MM.1S (cell line): ENCODE results near the gene RFC3.

Experiments
- DNase-seq: peaks from one replicate; pipeline ENCODE4 v3.0.0-alpha.2; 2015
- H2AFZ ChIP-seq: fragments of 300-600 bp; sonication (generic); 2 replicates; pipeline ENCODE4 v1.6.0; 2016; ENCODE audit warnings: antibody characterized with exemption, low read length
- H3F3A ChIP-seq: fragments of 300-600 bp; sonication (generic); 2 replicates; pipeline ENCODE4 v1.6.1; 2016; ENCODE audit warnings: mild to moderate bottlenecking, antibody characterized with exemption, low read length, moderate library complexity, mixed read lengths; ENCODE audit not compliant: insufficient read depth
- H3K27ac ChIP-seq: fragments of 300-600 bp; sonication (generic); 2 replicates; pipeline ENCODE4 v1.5.1; 2016; ENCODE audit warnings: mild to moderate bottlenecking, low read length
- H3K27me3 ChIP-seq: fragments of 300-600 bp; sonication (generic); replicated peaks from 2 replicates; pipeline ENCODE4 v1.6.0; 2016; ENCODE audit warnings: low read length; ENCODE audit not compliant: insufficient read depth
- H3K36me3 ChIP-seq: fragments of 300-600 bp; sonication (generic); replicated peaks from 2 replicates; pipeline ENCODE4 v1.6.1; 2016; ENCODE audit warnings: mild to moderate bottlenecking, low read length, mixed read lengths; ENCODE audit not compliant: insufficient read depth
- H3K4me1 ChIP-seq: fragments of 300-600 bp; sonication (generic); 2 replicates; pipeline ENCODE4 v1.6.1; 2016; ENCODE audit warnings: low read length, mixed read lengths
- H3K4me2 ChIP-seq: fragments of 300-600 bp; sonication (generic); 2 replicates; pipeline ENCODE4 v1.6.0; 2016; ENCODE audit warnings: low read depth, low read length
- H3K4me3 ChIP-seq: fragments of 300-600 bp; sonication (generic); 2 replicates; pipeline ENCODE4 v1.5.1; 2016; ENCODE audit warnings: low read length, mixed read lengths
- H3K79me2 ChIP-seq: fragments of 300-600 bp; sonication (generic); 2 replicates; pipeline ENCODE4 v1.6.1; 2016; ENCODE audit warnings: mixed run types, low read length, mixed read lengths
- H3K9ac ChIP-seq: fragments of 300-600 bp; sonication (generic); 2 replicates; pipeline ENCODE4 v1.6.1; 2016; ENCODE audit warnings: low read length, mixed read lengths
- H3K9me2 ChIP-seq: fragments of 300-600 bp; sonication (generic); replicated peaks from 2 replicates; pipeline ENCODE4 v1.6.1; 2016; ENCODE audit warnings: mild to moderate bottlenecking, low read length, mixed read lengths; ENCODE audit not compliant: insufficient read depth
- H3K9me3 ChIP-seq: fragments of 300-600 bp; sonication (generic); replicated peaks from 2 replicates; pipeline ENCODE4 v1.6.1; 2016; ENCODE audit warnings: mild to moderate bottlenecking, low read length, mixed read lengths; ENCODE audit not compliant: insufficient read depth
- H4K20me1 ChIP-seq: fragments of 300-600 bp; sonication (generic); 2 replicates; pipeline ENCODE4 v1.6.1; 2016; ENCODE audit warnings: mild to moderate bottlenecking, low read length, moderate library complexity, mixed read lengths; ENCODE audit not compliant: insufficient read depth
- CTCF ChIP-seq: fragments of 300-600 bp; sonication (generic); IDR thresholded peaks from 2 replicates; pipeline ENCODE4 v1.5.1; 2016; ENCODE audit warnings: antibody characterized with exemption, low read length, mixed read lengths
- EZH2 ChIP-seq: fragments of 300-600 bp; sonication (generic); optimal IDR thresholded peaks from 2 replicates; pipeline ENCODE3; 2017; ENCODE audit warnings: low read depth, mild to moderate bottlenecking, antibody characterized with exemption, low read length, mixed read lengths
- EZH2phosphoT487 ChIP-seq: fragments of 300-600 bp; sonication (generic); IDR thresholded peaks from 2 replicates; pipeline ENCODE4 v1.6.1; 2018; ENCODE audit warnings: antibody characterized with exemption, low read length

RFC3 gene

DNA sequence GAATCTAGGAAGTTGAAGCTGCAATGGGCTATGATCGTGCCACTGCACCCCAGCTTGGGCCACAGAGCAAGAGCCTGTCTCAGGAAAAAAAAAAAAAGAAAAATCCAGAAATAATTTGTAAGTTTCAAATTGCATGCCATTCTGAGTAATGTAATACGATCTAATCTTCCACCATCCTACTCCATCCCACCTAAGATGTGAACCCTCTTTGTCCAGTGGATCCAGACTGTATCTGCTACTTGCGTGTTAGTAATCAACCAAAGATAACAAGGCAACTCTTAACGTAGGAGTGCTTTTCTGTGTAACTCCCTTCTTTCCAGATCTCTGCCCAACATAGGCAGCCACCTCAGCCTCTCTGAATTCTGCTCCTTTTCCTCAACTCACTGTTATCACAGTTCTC lies 24.3 kb downstream of the RFC3 start:
- DNase-seq = no peak
- Histone ChIP-seq H3K9me3 (no peaks in the 10 kb centered on the region), H3K4me2 (no peak overlapping the region), H3K4me1 (no peaks in the 10 kb centered on the region), H2AFZ (no peak overlapping the region), H3K27ac (no peak overlapping the region), H3K4me3 (no peak overlapping the region), H3F3A (no peaks in the 10 kb centered on the region), H3K9ac (no peak overlapping the region), H3K9me2 (no peaks in the 10 kb centered on the region), H3K79me2 (no peaks in the 10 kb centered on the region), H3K27me3 (no peaks in the 10 kb centered on the region), H3K36me3 (no peaks in the 10 kb centered on the region), H4K20me1 (no peaks in the 10 kb centered on the region)
- TF ChIP-seq EZH2phosphoT487 (no peak), EZH2 (no peak), CTCF (no peak)

- TF ChIP-seq EZH2 (no peak), CTCF (no peak), EZH2phosphoT487 (no peak)
- no peak for DNase-seq
- no peaks in the 10 kb centered on the region for H4K20me1 ChIP-seq
- H3K4me3 ChIP-seq = no peak overlapping the region
- no peak overlapping the region for H3K9ac ChIP-seq
- H3F3A ChIP-seq = no peaks in the 10 kb centered on the region
- no peaks in the 10 kb centered on the region for H3K4me1 ChIP-seq
- H2AFZ ChIP-seq = no peak overlapping the region
- no peak overlapping the region for H3K27ac ChIP-seq
- H3K9me3 ChIP-seq = no peaks in the 10 kb centered on the region
- H3K27me3 ChIP-seq = no peaks in the 10 kb centered on the region
- no peak overlapping the region for H3K4me2 ChIP-seq
- H3K9me2 ChIP-seq = no peaks in the 10 kb centered on the region
- no peaks in the 10 kb centered on the region for H3K36me3 ChIP-seq
- H3K79me2 ChIP-seq = no peaks in the 10 kb centered on the region
Measured at GRCh38 chr13:33842986-33843385, 25.0 kb downstream of the RFC3 start.

- Histone ChIP-seq H3K27ac (no peak overlapping the region), H3K9me3 (no peaks in the 10 kb centered on the region), H3K9ac (no peak overlapping the region), H2AFZ (no peak overlapping the region), H3K9me2 (no peaks in the 10 kb centered on the region), H3K4me3 (no peak overlapping the region), H3K27me3 (no peaks in the 10 kb centered on the region), H3K4me1 (no peaks in the 10 kb centered on the region), H4K20me1 (no peaks in the 10 kb centered on the region), H3K4me2 (no peak overlapping the region), H3K36me3 (no peaks in the 10 kb centered on the region), H3K79me2 (no peaks in the 10 kb centered on the region), H3F3A (no peaks in the 10 kb centered on the region)
- TF ChIP-seq EZH2phosphoT487 (no peak), EZH2 (no peak), CTCF (no peak)
- no peak for DNase-seq
Measured at GRCh38 chr13:33845572-33846302, 27.8 kb downstream of the RFC3 start.
